ENCODE data around the gene GRID2.
"Not testable (repeated sequence)": the region's sequence is repeated elsewhere in the genome, so short reads cannot be mapped to it uniquely, and the experiment has no call there.

The GRID2 gene

GRCh38 chr4:93317561-93317960 lies 1013.8 kb downstream of the GRID2 start:
- DNase-seq (ENCODE audit: low read depth): no peak

- no peak for DNase-seq (ENCODE audit: low read depth)
These were observed 1015.3 kb downstream of the GRID2 start for GRCh38 chr4:93319041-93319440.

- DNase-seq (ENCODE audit: low read depth): no peak
These were observed 1016.6 kb downstream of the GRID2 start for GRCh38 chr4:93320356-93320755.

- no peak for DNase-seq (ENCODE audit: low read depth)
These were observed 1023.6 kb downstream of the GRID2 start for GRCh38 chr4:93327346-93327745.

- no peak for DNase-seq (ENCODE audit: low read depth)
These were observed 1030.2 kb downstream of the GRID2 start for GRCh38 chr4:93334003-93334402.

- no peak for DNase-seq (ENCODE audit: low read depth)
These were observed 1033.4 kb downstream of the GRID2 start for GRCh38 chr4:93337196-93337595.

- DNase-seq (ENCODE audit: low read depth): no peak
These were observed 1039.0 kb downstream of the GRID2 start for GRCh38 chr4:93342738-93343137.

- DNase-seq (ENCODE audit: low read depth): no peak
These were observed 1043.1 kb downstream of the GRID2 start for GRCh38 chr4:93346840-93347239.

GRCh38 chr4:93348896-93349295 lies 1045.1 kb downstream of the GRID2 start:
- no peak for DNase-seq (ENCODE audit: low read depth)

GRCh38 chr4:93351846-93352245 lies 1048.1 kb downstream of the GRID2 start:
- DNase-seq (ENCODE audit: low read depth): no peak

- DNase-seq (ENCODE audit: low read depth): no peak
These were observed 1051.6 kb downstream of the GRID2 start for GRCh38 chr4:93355411-93355810.

- no peak for DNase-seq (ENCODE audit: low read depth)
These were observed 1055.8 kb downstream of the GRID2 start for GRCh38 chr4:93359586-93359985.

- not testable (repeated sequence) for DNase-seq (ENCODE audit: low read depth)
These were observed 1062.5 kb downstream of the GRID2 start for GRCh38 chr4:93366169-93366755.

- DNase-seq (ENCODE audit: low read depth): no peak
These were observed 1065.2 kb downstream of the GRID2 start for GRCh38 chr4:93368968-93369367.

- no peak for DNase-seq (ENCODE audit: low read depth)
These were observed 1066.5 kb downstream of the GRID2 start for GRCh38 chr4:93370256-93370655.

- DNase-seq (ENCODE audit: low read depth): no peak
These were observed 1070.4 kb downstream of the GRID2 start for GRCh38 chr4:93373893-93374860.

GRCh38 chr4:93384241-93384640 lies 1080.5 kb downstream of the GRID2 start:
- no peak for DNase-seq (ENCODE audit: low read depth)

- no peak for DNase-seq (ENCODE audit: low read depth)
These were observed 1081.1 kb downstream of the GRID2 start for GRCh38 chr4:93384887-93385286.

- no peak for DNase-seq (ENCODE audit: low read depth)
These were observed 1090.8 kb downstream of the GRID2 start for GRCh38 chr4:93394545-93395081.

- no peak for DNase-seq (ENCODE audit: low read depth)
These were observed 1092.5 kb downstream of the GRID2 start for GRCh38 chr4:93396272-93396671.

GRCh38 chr4:93403571-93403970 lies 1099.8 kb downstream of the GRID2 start:
- DNase-seq (ENCODE audit: low read depth): no peak

- DNase-seq (ENCODE audit: low read depth): no peak
These were observed 1103.9 kb downstream of the GRID2 start for GRCh38 chr4:93407493-93408275.

Measured in stimulated activated CD4-positive, alpha-beta T cell treated with anti-CD3 and anti-CD28 coated beads, Interleukin-2, amount 100 ng/mL, for 4 hours (primary cell).